OCI-LY1 (cell line): ENCODE measurements around the gene MRGPRF.

ENCODE experiments used
- H2AFZ ChIP-seq: fragments of 200-600 bp; sonication (generic), shearing (Covaris generic); 2 replicates; pipeline ENCODE4 v1.6.0; 2014; ENCODE audit warnings: antibody characterized with exemption, mild to moderate bottlenecking, low read length
- H3F3A ChIP-seq: fragments of 200-600 bp; sonication (generic), shearing (Covaris generic); 2 replicates; pipeline ENCODE4 v1.6.0; 2014; ENCODE audit warnings: mild to moderate bottlenecking, antibody characterized with exemption, low read length, moderate library complexity; ENCODE audit not compliant: insufficient read depth
- H3K27ac ChIP-seq: fragments of 200-600 bp; sonication (generic); 2 replicates; pipeline ENCODE4 v1.5.1; 2014; ENCODE audit warnings: low read length, mixed run types, mild to moderate bottlenecking, low read depth; ENCODE audit not compliant: poor library complexity, severe bottlenecking
- H3K27me3 ChIP-seq: fragments of 200-600 bp; sonication (generic); 2 replicates; pipeline ENCODE4 v1.6.0; 2014; ENCODE audit warnings: antibody characterized with exemption, mild to moderate bottlenecking, low read length, moderate library complexity; ENCODE audit not compliant: insufficient read depth
- H3K36me3 ChIP-seq: fragments of 200-600 bp; sonication (generic); 2 replicates; pipeline ENCODE4 v1.6.1; 2014; ENCODE audit warnings: mild to moderate bottlenecking, antibody characterized with exemption, low read length, moderate library complexity, mixed read lengths; ENCODE audit not compliant: insufficient read depth
- H3K4me1 ChIP-seq: fragments of 200-600 bp; sonication (generic); 2 replicates; pipeline ENCODE4 v1.5.1; 2014; ENCODE audit warnings: mild to moderate bottlenecking, low read length, moderate library complexity; ENCODE audit not compliant: insufficient read depth, severe bottlenecking
- H3K4me2 ChIP-seq: fragments of 200-600 bp; sonication (generic), shearing (Covaris generic); 2 replicates; pipeline ENCODE4 v1.6.1; 2014; ENCODE audit warnings: low read length
- H3K4me3 ChIP-seq: fragments of 200-600 bp; sonication (generic); 2 replicates; pipeline ENCODE4 v1.5.1; 2014; ENCODE audit warnings: low read length, low read depth, mild to moderate bottlenecking, mixed read lengths; ENCODE audit not compliant: poor library complexity, severe bottlenecking
- H3K79me2 ChIP-seq: fragments of 200-600 bp; shearing (Covaris generic); 2 replicates; pipeline ENCODE4 v1.6.1; 2016; ENCODE audit warnings: mixed run types, low read length, mixed read lengths; ENCODE audit not compliant: insufficient read depth
- H3K9ac ChIP-seq: fragments of 200-600 bp; sonication (generic), shearing (Covaris generic); 2 replicates; pipeline ENCODE4 v1.6.1; 2014; ENCODE audit warnings: mild to moderate bottlenecking, low read length, mixed read lengths
- H3K9me2 ChIP-seq: fragments of 200-600 bp; sonication (generic), shearing (Covaris generic); 2 replicates; pipeline ENCODE4 v1.6.1; 2014; ENCODE audit warnings: low read depth, mild to moderate bottlenecking, low read length, mixed read lengths
- H3K9me3 ChIP-seq: fragments of 200-600 bp; shearing (Covaris generic); 2 replicates; pipeline ENCODE4 v1.6.1; 2014; ENCODE audit warnings: low read length, mixed read lengths
- H4K20me1 ChIP-seq: fragments of 200-600 bp; sonication (generic), shearing (Covaris generic); 2 replicates; pipeline ENCODE4 v1.6.0; 2016; ENCODE audit warnings: mild to moderate bottlenecking, low read length; ENCODE audit not compliant: insufficient read depth
- EZH2 ChIP-seq: fragments of 200-600 bp; sonication (generic), shearing (Covaris generic); IDR thresholded peaks from 2 replicates; pipeline ENCODE4 v1.8.0; 2017; ENCODE audit warnings: borderline replicate concordance, mixed run types, mild to moderate bottlenecking, antibody characterized with exemption, low read length, moderate library complexity, mixed read lengths
- TF ChIP-seq, protein P1 (sequence below): fragments of 200-600 bp; sonication (generic), shearing (Covaris generic); IDR thresholded peaks from 2 replicates; pipeline ENCODE4 v1.5.1; 2017; ENCODE audit warnings: mild to moderate bottlenecking, antibody characterized with exemption, low read length, moderate library complexity, mixed read lengths

MRGPRF gene

DNA sequence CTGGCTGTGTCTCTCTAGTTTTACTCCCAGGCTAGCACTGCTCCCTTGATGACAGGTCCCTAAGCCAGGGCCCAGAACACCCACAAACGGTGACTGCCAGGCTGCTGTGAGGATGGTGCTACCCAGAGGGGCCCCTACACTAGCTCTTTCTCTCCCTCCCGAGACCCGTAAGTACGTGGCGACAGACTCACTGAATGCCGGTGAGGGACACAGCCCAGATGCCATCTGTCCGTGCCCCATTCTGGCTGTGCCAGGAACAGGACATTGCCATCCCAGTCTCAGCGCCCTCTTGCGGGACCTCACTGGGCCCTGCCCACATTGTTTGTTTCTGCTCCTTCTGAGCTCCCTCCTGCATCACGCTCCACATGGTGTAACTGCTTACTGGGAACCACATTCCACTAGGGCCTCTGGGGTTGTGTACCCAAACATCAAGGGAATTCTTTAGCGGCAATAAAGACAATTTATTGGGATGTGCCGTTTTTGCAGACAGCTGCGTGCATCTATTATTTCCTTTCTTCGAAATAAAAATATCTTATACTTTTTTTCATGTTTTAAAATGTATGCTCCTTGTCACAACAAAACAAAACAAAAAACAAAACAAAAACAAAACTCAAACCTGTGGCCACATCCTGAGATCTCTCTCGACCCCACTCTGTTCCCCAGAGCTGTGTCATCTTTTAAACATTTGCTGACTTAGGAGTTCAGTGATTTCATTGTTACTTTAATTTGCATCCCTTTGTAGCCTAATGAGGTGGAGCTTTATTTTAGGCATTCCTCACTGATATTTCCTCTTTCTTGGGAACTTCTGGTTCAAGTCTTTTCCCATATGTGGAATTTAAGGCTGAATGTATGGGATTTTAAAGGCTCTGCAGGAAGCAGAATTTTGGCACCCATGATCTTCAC is 31.3 kb upstream of the MRGPRF start:
- Histone ChIP-seq H3K36me3 (no peaks in the 10 kb centered on the region), H3K9me2 (no peaks in the 10 kb centered on the region), H3K9ac (no peak overlapping the region), H3K4me3 (no peak overlapping the region), H3K27me3 (no peaks in the 10 kb centered on the region), H4K20me1 (no peaks in the 10 kb centered on the region), H3K4me2 (no peak overlapping the region), H3K4me1 (peaks cover 9% of the 10 kb centered on the region), H3F3A (no peaks in the 10 kb centered on the region), H3K9me3 (no peaks in the 10 kb centered on the region), H3K79me2 (no peaks in the 10 kb centered on the region), H2AFZ (no peak overlapping the region), H3K27ac (no peak overlapping the region)
- TF ChIP-seq EZH2: no peak
- TF ChIP-seq, protein P1, sequence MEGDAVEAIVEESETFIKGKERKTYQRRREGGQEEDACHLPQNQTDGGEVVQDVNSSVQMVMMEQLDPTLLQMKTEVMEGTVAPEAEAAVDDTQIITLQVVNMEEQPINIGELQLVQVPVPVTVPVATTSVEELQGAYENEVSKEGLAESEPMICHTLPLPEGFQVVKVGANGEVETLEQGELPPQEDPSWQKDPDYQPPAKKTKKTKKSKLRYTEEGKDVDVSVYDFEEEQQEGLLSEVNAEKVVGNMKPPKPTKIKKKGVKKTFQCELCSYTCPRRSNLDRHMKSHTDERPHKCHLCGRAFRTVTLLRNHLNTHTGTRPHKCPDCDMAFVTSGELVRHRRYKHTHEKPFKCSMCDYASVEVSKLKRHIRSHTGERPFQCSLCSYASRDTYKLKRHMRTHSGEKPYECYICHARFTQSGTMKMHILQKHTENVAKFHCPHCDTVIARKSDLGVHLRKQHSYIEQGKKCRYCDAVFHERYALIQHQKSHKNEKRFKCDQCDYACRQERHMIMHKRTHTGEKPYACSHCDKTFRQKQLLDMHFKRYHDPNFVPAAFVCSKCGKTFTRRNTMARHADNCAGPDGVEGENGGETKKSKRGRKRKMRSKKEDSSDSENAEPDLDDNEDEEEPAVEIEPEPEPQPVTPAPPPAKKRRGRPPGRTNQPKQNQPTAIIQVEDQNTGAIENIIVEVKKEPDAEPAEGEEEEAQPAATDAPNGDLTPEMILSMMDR: peak; percentile 76

DNA sequence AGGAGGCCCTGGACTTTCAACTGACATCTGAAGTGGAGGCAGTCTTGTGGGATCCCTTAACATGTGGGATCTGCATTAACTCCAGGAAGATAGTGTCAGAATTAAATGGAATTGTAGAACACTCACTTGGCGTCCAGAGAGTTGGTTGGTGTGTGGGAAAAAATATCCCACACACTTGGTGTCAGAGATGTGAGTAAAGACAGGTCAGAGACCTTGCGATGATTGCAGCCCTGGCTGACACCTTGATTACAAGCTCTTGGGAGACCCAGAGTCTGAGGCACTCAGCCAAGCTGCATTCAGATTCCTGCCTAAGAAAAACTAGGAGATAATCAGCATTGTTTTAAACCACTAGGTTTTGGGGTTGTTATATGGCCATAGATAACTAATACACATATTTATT is 28.5 kb upstream of the MRGPRF start:
- Histone ChIP-seq H3K9me3 (no peaks in the 10 kb centered on the region), H3K4me1 (no peaks in the 10 kb centered on the region), H3K27ac (no peak overlapping the region), H3K9me2 (no peaks in the 10 kb centered on the region), H3K4me3 (no peak overlapping the region), H3K4me2 (no peak overlapping the region), H3F3A (no peaks in the 10 kb centered on the region), H3K9ac (no peak overlapping the region), H2AFZ (no peak overlapping the region), H3K27me3 (no peaks in the 10 kb centered on the region), H3K79me2 (no peaks in the 10 kb centered on the region), H3K36me3 (no peaks in the 10 kb centered on the region), H4K20me1 (no peaks in the 10 kb centered on the region)
- TF ChIP-seq EZH2: no peak
- TF ChIP-seq, protein P1: no peak

DNA sequence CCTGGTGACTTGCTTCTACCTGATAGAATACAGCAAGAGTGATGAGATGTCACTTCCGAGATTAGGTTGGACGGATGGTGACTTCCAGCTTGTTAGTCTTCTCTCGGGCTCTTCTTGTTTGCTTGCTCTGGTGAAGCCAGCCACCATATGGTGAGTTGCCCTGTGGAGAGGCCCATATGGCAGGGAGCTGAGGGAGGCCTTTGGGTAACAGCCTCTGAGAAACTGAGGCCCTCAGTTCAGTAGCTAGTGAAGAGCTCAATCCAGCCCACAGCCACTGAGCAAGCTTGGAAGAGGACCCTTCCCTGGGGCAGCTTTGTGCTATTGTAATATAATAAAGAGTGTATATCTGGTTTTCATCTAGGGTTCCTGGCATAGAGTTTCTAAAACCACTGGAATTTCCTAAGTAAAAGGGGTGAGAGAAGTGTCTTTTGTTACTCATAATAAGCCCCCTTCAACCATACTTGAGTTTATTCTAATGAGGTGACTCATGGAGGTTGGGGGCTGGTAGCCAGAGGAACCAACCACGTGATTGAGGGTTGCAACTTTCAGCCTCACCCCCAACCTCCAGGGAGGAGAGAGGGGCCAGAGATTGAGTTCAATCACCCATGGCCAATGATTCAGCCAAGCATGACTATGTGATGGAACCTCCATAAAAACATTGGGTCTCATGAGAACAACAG is 27.7 kb upstream of the MRGPRF start:
- H3K4me1 ChIP-seq: no peaks in the 10 kb centered on the region
- no peak overlapping the region for H3K4me2 ChIP-seq
- TF ChIP-seq, protein P1: no peak
- no peak for TF ChIP-seq EZH2

More for the DNA sequence above, 27.7 kb upstream of the MRGPRF start:
- Histone ChIP-seq H2AFZ (no peak overlapping the region), H4K20me1 (no peaks in the 10 kb centered on the region), H3K79me2 (no peaks in the 10 kb centered on the region), H3K4me3 (no peak overlapping the region), H3K36me3 (no peaks in the 10 kb centered on the region), H3K27ac (no peak overlapping the region), H3K27me3 (no peaks in the 10 kb centered on the region), H3K9me2 (no peaks in the 10 kb centered on the region), H3F3A (no peaks in the 10 kb centered on the region), H3K9ac (no peak overlapping the region), H3K9me3 (no peaks in the 10 kb centered on the region)
